H1 (cell line): ENCODE data around the gene PLEKHM3. TPM values are rescaled to one million over a fixed set of nuclear protein-coding genes. Genes with fewer than 3 reads are reported as not detected.

Experiments
- CTCF ChIA-PET: fragments of 300-600 bp; sonication (Branson Sonifier 250); formaldehyde crosslinking; loops from one replicate; lab custom pipeline; 2021; ENCODE audit not compliant: partially characterized antibody; lab: Charles Lee
- POLR2A ChIA-PET: fragments of 300-600 bp; sonication (Branson Sonifier 250); formaldehyde crosslinking; loops from one replicate; lab custom pipeline; 2021; ENCODE audit warnings: inconsistent platforms; ENCODE audit not compliant: partially characterized antibody; lab: Charles Lee
- DNase-seq, 2 experiments: peaks; one replicate each; pipeline versions ENCODE4 v3.0.0 to v3.0.0-alpha.2; 2010 to 2022; ENCODE audit warnings: low spot score in 2 of 2, low read depth in 1 of 2, mixed read lengths in 1 of 2
- FAIRE-seq: peaks from 2 replicates; lab custom pipeline; 2011; peaks lifted over from hg19 to GRCh38; lab: Jason Lieb, UNC
- H2AFZ ChIP-seq: 2 replicates; pipeline ENCODE4 v1.8.1; 2012; ENCODE audit warnings: low read length, inconsistent platforms
- H2AK5ac ChIP-seq: 2 replicates; pipeline ENCODE4 v1.6.1; 2013; ENCODE audit warnings: low read depth, low read length
- H2BK120ac ChIP-seq: replicated peaks from 2 replicates; pipeline ENCODE3; 2013; ENCODE audit warnings: low read depth, low read length, inconsistent platforms
- H2BK12ac ChIP-seq: 2 replicates; pipeline ENCODE4 v1.6.1; 2013; ENCODE audit warnings: low read depth, low read length
- H2BK15ac ChIP-seq: 2 replicates; pipeline ENCODE4 v1.6.1; 2013; ENCODE audit warnings: low read length
- H2BK20ac ChIP-seq: 2 replicates; pipeline ENCODE4 v1.6.1; 2013; ENCODE audit warnings: low read length
- H2BK5ac ChIP-seq: 2 replicates; pipeline ENCODE4 v1.6.1; 2013; ENCODE audit warnings: low read depth, low read length
- H3K14ac ChIP-seq: 2 replicates; pipeline ENCODE4 v1.6.1; 2013; ENCODE audit warnings: inconsistent platforms; ENCODE audit not compliant: insufficient read length
- H3K18ac ChIP-seq: 2 replicates; pipeline ENCODE4 v1.6.1; 2013; ENCODE audit warnings: low read length; ENCODE audit errors: extremely low read depth
- H3K23ac ChIP-seq: 2 replicates; pipeline ENCODE4 v1.6.1; 2013; ENCODE audit warnings: inconsistent platforms; ENCODE audit not compliant: insufficient read length
- H3K23me2 ChIP-seq: 2 replicates; pipeline ENCODE4 v1.6.1; 2013; ENCODE audit warnings: low read depth, low read length
- H3K27ac ChIP-seq: 2 replicates; pipeline ENCODE4 v1.6.1; 2011; ENCODE audit warnings: low read depth, low read length, inconsistent platforms
- H3K27me3 ChIP-seq, 4 experiments: replicated peaks in 1 of 4; 1 replicate in 1 of 4; 2 replicates in 3 of 4; pipeline versions ENCODE4 v1.6.1 to v1.8.1; 2011 to 2013; ENCODE audit warnings: low read length in 3 of 4, mild to moderate bottlenecking in 3 of 4, inconsistent platforms in 2 of 4, mixed read lengths in 2 of 4, moderate library complexity in 1 of 4; ENCODE audit not compliant: control insufficient read depth in 3 of 4, insufficient read depth in 3 of 4; ENCODE audit errors: extremely low read depth in 1 of 4
- H3K36me3 ChIP-seq, 4 experiments: 2 replicates each; pipeline versions ENCODE4 v1.6.1 to v1.8.1; 2011 to 2013; ENCODE audit warnings: mild to moderate bottlenecking in 4 of 4, low read length in 3 of 4, moderate library complexity in 2 of 4, control low read depth in 1 of 4, inconsistent platforms in 1 of 4; ENCODE audit not compliant: insufficient read depth in 4 of 4, control insufficient read depth in 2 of 4
- H3K4ac ChIP-seq: replicated peaks from 2 replicates; pipeline ENCODE3; 2013; ENCODE audit warnings: low read length, low read depth, mixed read lengths, inconsistent platforms; ENCODE audit not compliant: insufficient read length
- H3K4me1 ChIP-seq, 4 experiments: replicated peaks in 1 of 4; 1 replicate in 1 of 4; 2 replicates in 3 of 4; pipeline versions ENCODE4 v1.6.1 to v1.8.1; 2011 to 2013; ENCODE audit warnings: low read length in 3 of 4, inconsistent platforms in 2 of 4, mixed read lengths in 1 of 4; ENCODE audit not compliant: insufficient read depth in 4 of 4, control insufficient read depth in 3 of 4
- H3K4me2 ChIP-seq, 2 experiments: 2 replicates each; pipeline versions ENCODE4 v1.6.1 to v1.8.1; 2011 to 2013; ENCODE audit warnings: low read depth in 2 of 2, low read length in 2 of 2, control low read depth in 1 of 2, inconsistent platforms in 1 of 2, mild to moderate bottlenecking in 1 of 2; ENCODE audit not compliant: insufficient read depth in 1 of 2
- H3K4me3 ChIP-seq, 4 experiments: fragments of 200-600, 300-600 bp in 1 of 4; sonication (generic), shearing (Covaris generic), sonication (Bioruptor Twin) in 1 of 4; 2 replicates each; pipeline versions ENCODE4 v1.5.1 to v1.8.1; 2011 to 2016; ENCODE audit warnings: low read length in 4 of 4, low read depth in 3 of 4, control low read depth in 2 of 4, inconsistent platforms in 2 of 4, mild to moderate bottlenecking in 2 of 4, mixed read lengths in 1 of 4, moderate library complexity in 1 of 4; ENCODE audit not compliant: insufficient read depth in 2 of 4; ENCODE audit errors: extremely low read depth in 1 of 4
- H3K56ac ChIP-seq: replicated peaks from 2 replicates; pipeline ENCODE3; 2013; ENCODE audit warnings: low read depth, mild to moderate bottlenecking, mixed read lengths, low read length, inconsistent platforms; ENCODE audit not compliant: insufficient read length
- H3K79me1 ChIP-seq: 2 replicates; pipeline ENCODE4 v1.6.1; 2013; ENCODE audit warnings: low read depth, low read length, control low read depth
- H3K79me2 ChIP-seq, 2 experiments: 2 replicates each; pipeline versions ENCODE4 v1.6.1 to v1.8.1; 2012 to 2013; ENCODE audit warnings: low read length in 2 of 2, mild to moderate bottlenecking in 2 of 2, inconsistent platforms in 1 of 2; ENCODE audit not compliant: insufficient read depth in 2 of 2, control insufficient read depth in 1 of 2
- H3K9ac ChIP-seq, 4 experiments: replicated peaks in 1 of 4; 1 replicate in 1 of 4; 2 replicates in 3 of 4; pipeline versions ENCODE4 v1.6.1 to v1.8.1; 2011 to 2013; ENCODE audit warnings: low read depth in 3 of 4, low read length in 3 of 4, control low read depth in 2 of 4, mild to moderate bottlenecking in 2 of 4, moderate library complexity in 2 of 4, inconsistent platforms in 1 of 4; ENCODE audit errors: extremely low read depth in 1 of 4
- H3K9me3 ChIP-seq, 2 experiments: 2 replicates each; pipeline versions ENCODE4 v1.6.1 to v1.8.1; 2012 to 2013; ENCODE audit warnings: mild to moderate bottlenecking in 2 of 2, moderate library complexity in 2 of 2, control low read depth in 1 of 2, inconsistent platforms in 1 of 2, low read depth in 1 of 2, low read length in 1 of 2, mixed read lengths in 1 of 2; ENCODE audit not compliant: insufficient read depth in 2 of 2
- H4K20me1 ChIP-seq, 2 experiments: replicated peaks in 1 of 2; 2 replicates each; pipeline versions ENCODE3 to v1.8.1; 2011 to 2013; ENCODE audit warnings: inconsistent platforms in 2 of 2, low read length in 2 of 2, mild to moderate bottlenecking in 1 of 2; ENCODE audit not compliant: insufficient read depth in 2 of 2, control insufficient read depth in 1 of 2
- H4K5ac ChIP-seq: 2 replicates; pipeline ENCODE4 v1.6.1; 2013; ENCODE audit warnings: low read length, low read depth, mixed read lengths, inconsistent platforms; ENCODE audit not compliant: insufficient read length
- H4K8ac ChIP-seq: 2 replicates; pipeline ENCODE4 v1.8.0; 2013; ENCODE audit warnings: mild to moderate bottlenecking, moderate library complexity, low read length, inconsistent platforms; ENCODE audit not compliant: insufficient read depth; ENCODE audit errors: extremely low read depth
- H4K91ac ChIP-seq: replicated peaks from 2 replicates; pipeline ENCODE3; 2013; ENCODE audit warnings: low read length, mixed read lengths, inconsistent platforms; ENCODE audit not compliant: insufficient read length
- BRCA1 ChIP-seq: IDR thresholded peaks from 2 replicates; pipeline ENCODE4 v1.6.1; 2012; ENCODE audit warnings: low read depth, low read length, improper control_type of control experiment
- CTCF ChIP-seq, 3 experiments: IDR thresholded peaks; 1 replicate in 2 of 3; 2 replicates in 1 of 3; pipeline versions ENCODE4 v1.5.1 to v1.6.1; 2011; ENCODE audit warnings: low read length in 3 of 3, mild to moderate bottlenecking in 3 of 3, inconsistent platforms in 2 of 3, low read depth in 1 of 3, moderate library complexity in 1 of 3; ENCODE audit not compliant: insufficient read depth in 1 of 3; ENCODE audit errors: control extremely low read depth in 1 of 3
- GABPA ChIP-seq: IDR thresholded peaks from 2 replicates; pipeline ENCODE4 v1.6.1; 2011; ENCODE audit warnings: mild to moderate bottlenecking, low read length, moderate library complexity, borderline replicate concordance; ENCODE audit not compliant: insufficient read depth
- KDM5A ChIP-seq: fragments of 200-600 bp; IDR thresholded peaks from 2 replicates; pipeline ENCODE4 v1.7.1; 2012; ENCODE audit warnings: mild to moderate bottlenecking, low read length, inconsistent platforms, mixed read lengths
- NRF1 ChIP-seq: IDR thresholded peaks from 2 replicates; pipeline ENCODE4 v1.6.1; 2011; ENCODE audit warnings: mild to moderate bottlenecking, low read depth, low read length, improper control_type of control experiment
- RFX5 ChIP-seq: IDR thresholded peaks from 2 replicates; pipeline ENCODE4 v1.6.1; 2011; ENCODE audit warnings: low read depth, low read length, improper control_type of control experiment, borderline replicate concordance
- SIRT6 ChIP-seq: IDR thresholded peaks from one replicate; pipeline ENCODE4 v1.7.1; 2012; ENCODE audit warnings: low read length, inconsistent platforms
- WGBS, 2 experiments: shearing (Covaris generic) in 1 of 2; methylation state at CpG; one replicate each; pipeline versions ENCODE4 v1.1.6 to v1.1.7; 2013 to 2015; ENCODE audit warnings: low lambda C conversion rate in 2 of 2, mixed read lengths in 2 of 2, inconsistent platforms in 1 of 2, low coverage in 1 of 2, missing lambda C conversion rate in 1 of 2; ENCODE audit not compliant: insufficient replicate concordance in 2 of 2, insufficient coverage in 1 of 2, insufficient read length in 1 of 2; ENCODE audit errors: extremely low coverage in 1 of 2, missing lambda C conversion rate in 1 of 2; 5-methylcytosine and 5-hydroxymethylcytosine counted together
- polyA plus RNA-seq, 7 experiments: library from polyadenylated mRNA; depleted of rRNA in 3 of 7; stranded (reverse) in 5 of 7; unstranded in 2 of 7; fragments of >200 nt in 5 of 7; fragments of 200-250 nt in 2 of 7; gene quantifications; 1 replicate in 5 of 7; 2 replicates in 1 of 7; 4 replicates in 1 of 7; pipeline versions ENCODE4 v1.2.1 to v1.2.3, GENCODE V29; 2011 to 2013; ENCODE audit warnings: missing spikeins in 2 of 7, mixed read lengths in 2 of 7
- total RNA-seq: library from RNA; stranded (reverse); fragmentation: NEBNext Ultra II Directional; extraction: Animal tissue kit (Norgen Biotek cat#: 25700); gene quantifications from 2 replicates; pipeline ENCODE4 v1.2.1, GENCODE V29; 2021
- TF ChIP-seq, protein P1 (sequence below): IDR thresholded peaks from 2 replicates; pipeline ENCODE4 v1.6.1; 2012; ENCODE audit warnings: low read length, inconsistent platforms
- TF ChIP-seq, protein P2 (sequence below): IDR thresholded peaks from 2 replicates; pipeline ENCODE4 v1.6.1; 2011; ENCODE audit warnings: low read depth, mild to moderate bottlenecking, low read length; ENCODE audit not compliant: insufficient read depth

PLEKHM3 gene
- total and polyA plus RNA-seq, 2 of the 8 experiments (the other 6 are each of a cell fraction or from before 2014, with no cell fraction given), result 2.3 to 5.8 TPM

DNA sequence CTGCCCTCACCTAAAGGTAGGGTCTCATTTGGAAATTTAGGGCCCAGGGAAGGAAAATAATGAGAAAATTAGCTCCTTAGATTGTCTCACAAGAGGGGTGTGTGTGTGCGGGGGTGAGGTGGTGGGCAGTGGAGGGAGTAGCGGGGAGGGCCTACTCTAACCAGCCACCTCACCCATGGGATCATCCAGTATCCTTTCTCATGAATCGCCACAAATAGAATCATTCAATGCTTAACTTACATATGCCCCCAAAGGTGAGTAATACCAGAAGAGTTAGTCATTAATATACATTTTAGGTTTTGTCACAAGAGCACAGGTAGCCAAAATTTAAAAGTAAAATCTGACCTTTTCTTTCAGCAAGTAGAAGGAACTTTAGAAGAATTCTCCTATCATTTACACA is 122.1 kb downstream of the PLEKHM3 start:
- CTCF ChIA-PET, result interaction anchor here (0.6 to 1.6 kb wide), 3 partner anchors 70 to 137 kb away, joined by 3 to 5 read pairs (median 3); no protein-coding TSS in a partner anchor
- no peaks in the 10 kb centered on the region for H3K79me1 ChIP-seq
- no peak overlapping the region for H2BK120ac ChIP-seq
- no peaks in the 10 kb centered on the region for H3K9me3 ChIP-seq
- H4K91ac ChIP-seq, result no peak overlapping the region
- POLR2A ChIA-PET, result no interaction called here
- H3K23me2 ChIP-seq, result no peaks in the 10 kb centered on the region
- no peak overlapping the region for H3K27ac ChIP-seq
- no peak overlapping the region for H3K4me3 ChIP-seq
- no peak overlapping the region for H3K4ac ChIP-seq
- no peaks in the 10 kb centered on the region for H3K36me3 ChIP-seq
- peaks cover 0 to 8% (median 2%) of the 10 kb centered on the region in 4 experiments; a peak in 2 of 7 replicates for H3K4me1 ChIP-seq
- H3K14ac ChIP-seq, result no peak overlapping the region
- H4K5ac ChIP-seq, result no peak overlapping the region
- no peaks in the 10 kb centered on the region for H3K27me3 ChIP-seq
- H3K79me2 ChIP-seq, result no peaks in the 10 kb centered on the region
- no peak overlapping the region for H2AFZ ChIP-seq
- no peak overlapping the region for H2BK12ac ChIP-seq
- no peak overlapping the region for H3K9ac ChIP-seq
- no peak overlapping the region for H2BK20ac ChIP-seq
- 89% methylated on average over 3 of the region's 3 CpGs; no CpG with 5 or more reads in 1 of the 2 experiments for WGBS, 2 experiments
- H2BK5ac ChIP-seq, result no peak overlapping the region
- no peak overlapping the region for H3K56ac ChIP-seq
- H2AK5ac ChIP-seq, result no peak overlapping the region
- no peak overlapping the region for H2BK15ac ChIP-seq
- FAIRE-seq (no peak), DNase-seq (no peak)
- no peak overlapping the region for H3K23ac ChIP-seq
- no peak overlapping the region for H3K4me2 ChIP-seq
- H4K20me1 ChIP-seq, result no peaks in the 10 kb centered on the region
- no peak overlapping the region for H4K8ac ChIP-seq
- no peak overlapping the region for H3K18ac ChIP-seq
- no peak for TF ChIP-seq KDM5A
- no peak for TF ChIP-seq CTCF (IDR thresholded peaks at IDR 0.05; ENCODE audit: control extremely low read depth in 1 of 3, insufficient read depth in 1 of 3, low read depth in 1 of 3, low read length in 3 of 3)
- no peak for TF ChIP-seq NRF1
- TF ChIP-seq SIRT6, result no peak
- TF ChIP-seq RFX5, result no peak
- TF ChIP-seq, protein P1, sequence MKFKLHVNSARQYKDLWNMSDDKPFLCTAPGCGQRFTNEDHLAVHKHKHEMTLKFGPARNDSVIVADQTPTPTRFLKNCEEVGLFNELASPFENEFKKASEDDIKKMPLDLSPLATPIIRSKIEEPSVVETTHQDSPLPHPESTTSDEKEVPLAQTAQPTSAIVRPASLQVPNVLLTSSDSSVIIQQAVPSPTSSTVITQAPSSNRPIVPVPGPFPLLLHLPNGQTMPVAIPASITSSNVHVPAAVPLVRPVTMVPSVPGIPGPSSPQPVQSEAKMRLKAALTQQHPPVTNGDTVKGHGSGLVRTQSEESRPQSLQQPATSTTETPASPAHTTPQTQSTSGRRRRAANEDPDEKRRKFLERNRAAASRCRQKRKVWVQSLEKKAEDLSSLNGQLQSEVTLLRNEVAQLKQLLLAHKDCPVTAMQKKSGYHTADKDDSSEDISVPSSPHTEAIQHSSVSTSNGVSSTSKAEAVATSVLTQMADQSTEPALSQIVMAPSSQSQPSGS, result no peak
- TF ChIP-seq, protein P2, sequence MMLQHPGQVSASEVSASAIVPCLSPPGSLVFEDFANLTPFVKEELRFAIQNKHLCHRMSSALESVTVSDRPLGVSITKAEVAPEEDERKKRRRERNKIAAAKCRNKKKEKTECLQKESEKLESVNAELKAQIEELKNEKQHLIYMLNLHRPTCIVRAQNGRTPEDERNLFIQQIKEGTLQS, result no peak
- no peak for TF ChIP-seq GABPA
- no peak for TF ChIP-seq BRCA1
